HG03558 (cell line): ENCODE data around the gene MUS81.

Experiments
- ATAC-seq: cut with Tn5 transposase; IDR thresholded peaks from one replicate; pipeline ENCODE4 v1.9.1; 2021; ENCODE audit warnings: moderate number of reproducible peaks; ENCODE audit not compliant: unreplicated experiment; ENCODE audit errors: extremely low read depth

MUS81 gene

GRCh38 chr11:65907878-65908277 is 47.6 kb downstream of the MUS81 start:
- no peak for ATAC-seq

DNA sequence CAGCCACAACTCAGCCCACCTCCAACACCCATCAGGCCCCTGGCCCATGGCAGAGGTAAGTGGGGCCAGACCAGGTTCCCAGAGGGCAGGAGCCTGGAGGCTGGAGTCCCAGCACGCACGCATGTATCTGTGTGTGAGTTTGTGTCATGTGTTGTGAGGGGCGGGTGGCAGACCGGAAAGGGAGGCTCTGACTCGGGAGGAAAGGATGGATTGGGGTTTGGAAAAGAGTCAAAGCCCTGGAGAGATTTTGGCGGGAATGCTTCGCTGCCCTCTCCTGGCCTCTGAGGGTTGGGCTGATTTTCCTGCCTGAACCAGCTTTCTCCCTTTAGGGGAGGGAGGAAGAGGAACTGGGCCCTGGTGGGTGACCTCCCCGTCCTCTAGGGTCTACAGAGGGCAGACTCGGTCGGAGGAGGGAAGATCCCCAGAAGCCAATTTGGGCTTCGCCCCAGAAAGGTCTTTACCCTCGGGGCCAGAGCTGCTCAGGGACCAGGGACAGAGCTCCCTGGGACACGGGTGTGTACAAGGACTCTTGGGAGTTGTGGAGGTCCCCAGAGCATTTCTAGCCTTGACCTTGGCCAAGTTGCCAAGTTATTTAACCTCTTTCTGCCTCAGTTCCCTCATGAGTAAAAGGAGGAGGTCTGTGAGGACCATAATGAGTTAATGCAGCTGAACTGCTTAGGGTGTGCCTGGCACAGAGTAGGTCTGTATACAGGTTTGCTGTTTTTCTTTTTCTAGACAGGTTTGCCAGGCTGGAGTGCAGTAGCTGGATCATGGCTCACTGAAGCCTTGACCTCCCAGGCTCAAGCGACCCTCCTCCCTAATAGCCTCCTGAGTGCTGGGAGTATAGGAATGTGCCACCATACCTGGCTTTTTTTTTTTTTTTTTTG is 51.7 kb downstream of the MUS81 start:
- ATAC-seq, result no peak

DNA sequence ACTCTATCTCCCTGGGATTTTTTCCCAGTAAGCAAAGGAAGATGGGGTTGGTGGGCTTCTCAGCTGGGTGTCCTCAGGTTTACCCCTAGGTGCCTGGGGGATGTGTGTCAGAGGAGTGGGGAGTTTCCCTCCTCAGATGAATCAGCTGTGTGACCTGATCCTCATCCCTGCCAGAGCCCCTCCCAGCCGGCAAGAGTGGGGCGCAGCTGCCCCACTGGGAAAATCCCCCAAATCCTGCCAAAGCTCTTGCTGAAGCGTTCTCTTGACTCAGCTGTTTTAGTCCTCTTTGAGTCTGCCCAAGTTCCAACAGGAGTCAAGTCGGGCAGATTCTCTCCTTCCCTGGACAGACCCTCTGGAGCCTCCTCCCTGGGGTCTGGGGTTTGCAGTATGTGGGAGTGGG is 52.6 kb downstream of the MUS81 start:
- ATAC-seq, result no peak

GRCh38 chr11:65915101-65915820 is 55.0 kb downstream of the MUS81 start:
- ATAC-seq, result no peak

DNA sequence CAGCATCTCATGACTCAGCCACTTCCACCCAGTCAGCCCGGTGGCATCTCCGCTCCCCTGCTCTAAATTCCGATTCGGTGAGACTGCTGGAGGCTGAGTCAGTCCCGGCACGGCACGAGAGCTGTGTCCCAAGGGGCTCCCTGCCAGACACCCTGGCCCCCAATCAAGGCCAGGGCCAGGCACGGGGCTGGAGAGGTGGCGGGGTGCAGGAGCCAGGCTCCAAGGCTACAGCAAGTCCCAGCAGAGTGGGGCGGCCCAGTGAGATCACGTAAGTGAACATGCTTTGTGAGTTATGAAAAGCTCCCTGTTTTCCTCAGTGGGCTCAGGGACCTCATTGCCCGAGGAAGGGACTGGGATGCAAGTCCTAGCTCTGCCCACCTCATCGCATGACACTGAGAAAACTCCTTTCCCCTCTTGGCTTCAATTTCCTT is 55.6 kb downstream of the MUS81 start:
- ATAC-seq, result no peak
